Midbrain (tissue), 1 donor: Measurements from ENCODE around the gene STON2.
A peak's percentile ranks its signal among the peaks of the same experiment; 100 is the strongest.
"Not testable (repeated sequence)": the region's sequence is repeated elsewhere in the genome, so short reads cannot be mapped to it uniquely, and the experiment has no call there.

ENCODE experiments used
- DNase-seq: peaks from one replicate; lab custom pipeline; 2025; lab: John Stamatoyannopoulos, UW

The STON2 gene, protein sequence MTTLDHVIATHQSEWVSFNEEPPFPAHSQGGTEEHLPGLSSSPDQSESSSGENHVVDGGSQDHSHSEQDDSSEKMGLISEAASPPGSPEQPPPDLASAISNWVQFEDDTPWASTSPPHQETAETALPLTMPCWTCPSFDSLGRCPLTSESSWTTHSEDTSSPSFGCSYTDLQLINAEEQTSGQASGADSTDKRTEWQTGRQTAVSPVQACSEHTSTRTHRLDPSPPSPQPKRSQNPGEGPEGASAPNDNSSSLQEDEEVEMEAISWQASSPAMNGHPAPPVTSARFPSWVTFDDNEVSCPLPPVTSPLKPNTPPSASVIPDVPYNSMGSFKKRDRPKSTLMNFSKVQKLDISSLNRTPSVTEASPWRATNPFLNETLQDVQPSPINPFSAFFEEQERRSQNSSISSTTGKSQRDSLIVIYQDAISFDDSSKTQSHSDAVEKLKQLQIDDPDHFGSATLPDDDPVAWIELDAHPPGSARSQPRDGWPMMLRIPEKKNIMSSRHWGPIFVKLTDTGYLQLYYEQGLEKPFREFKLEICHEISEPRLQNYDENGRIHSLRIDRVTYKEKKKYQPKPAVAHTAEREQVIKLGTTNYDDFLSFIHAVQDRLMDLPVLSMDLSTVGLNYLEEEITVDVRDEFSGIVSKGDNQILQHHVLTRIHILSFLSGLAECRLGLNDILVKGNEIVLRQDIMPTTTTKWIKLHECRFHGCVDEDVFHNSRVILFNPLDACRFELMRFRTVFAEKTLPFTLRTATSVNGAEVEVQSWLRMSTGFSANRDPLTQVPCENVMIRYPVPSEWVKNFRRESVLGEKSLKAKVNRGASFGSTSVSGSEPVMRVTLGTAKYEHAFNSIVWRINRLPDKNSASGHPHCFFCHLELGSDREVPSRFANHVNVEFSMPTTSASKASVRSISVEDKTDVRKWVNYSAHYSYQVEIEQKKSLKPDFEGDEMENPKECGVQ

DNA sequence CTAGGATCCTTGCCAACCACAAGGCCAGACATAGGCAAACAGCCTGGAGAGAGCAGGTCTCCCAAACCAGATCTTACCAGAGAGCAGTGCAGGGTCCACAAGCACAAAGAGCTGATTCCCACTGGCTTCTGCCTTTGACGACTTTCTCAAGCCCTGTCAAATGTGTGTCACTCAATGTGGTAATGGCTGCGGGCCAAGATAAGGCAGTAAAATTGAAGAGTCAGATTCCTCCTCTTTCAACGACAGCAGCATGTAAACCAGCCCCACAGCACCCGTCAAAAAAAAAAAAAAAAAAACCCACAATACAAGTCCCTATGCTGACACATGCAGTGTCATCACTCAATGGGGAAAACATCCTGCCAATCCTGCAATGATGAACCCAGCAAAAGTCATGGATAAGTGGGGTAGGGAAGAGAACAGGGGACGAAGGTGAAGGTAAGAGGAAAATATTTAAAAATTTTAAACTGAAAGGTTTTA, at the start of gene STON2:
TSS of gene STON2 (minus strand) at position 123 of the 477 bp plus-strand sequence. CDS start 1,942 bp downstream, outside the sequence.
- peak; percentile 33 for DNase-seq

DNA sequence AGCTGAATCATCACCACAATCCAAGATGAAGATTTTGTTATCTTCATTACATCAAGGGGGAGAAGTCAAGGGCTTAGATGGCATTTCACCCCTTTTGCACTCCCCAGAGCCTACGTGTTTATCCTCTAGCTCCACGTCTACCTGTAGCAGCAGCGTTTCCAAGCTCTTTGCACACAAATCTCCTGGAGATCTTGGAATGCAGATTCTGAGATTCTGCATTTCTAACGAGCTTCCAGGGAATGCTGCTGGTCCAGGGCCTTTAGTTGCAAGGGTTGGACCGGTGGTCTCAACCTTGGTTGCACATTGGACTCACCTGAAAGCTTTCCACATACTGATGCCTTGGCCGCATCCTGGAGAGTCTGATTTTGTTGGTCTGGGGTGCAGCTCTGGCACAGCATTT, 49.5 kb upstream of the STON2 start:
- no peak for DNase-seq

DNA sequence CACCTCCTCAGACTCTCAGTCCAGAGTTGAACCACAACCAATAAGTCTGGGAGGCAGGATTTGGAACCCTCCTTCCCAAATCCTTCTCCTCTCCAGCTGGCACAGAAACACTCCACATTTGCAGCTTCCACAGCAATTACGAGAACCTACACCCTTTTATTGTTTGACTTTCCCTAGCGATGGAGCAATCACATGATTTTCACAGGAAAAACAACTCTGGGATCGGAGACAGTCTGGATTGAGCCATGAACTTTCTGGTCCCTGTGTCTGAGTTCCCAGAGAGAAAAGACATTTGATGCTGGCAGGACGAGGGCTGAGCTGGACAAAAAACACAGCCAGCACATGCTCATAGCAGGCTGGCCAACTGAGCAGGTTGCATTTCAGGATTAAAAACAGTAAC, 49.0 kb upstream of the STON2 start:
- DNase-seq, result peak; percentile 16

DNA sequence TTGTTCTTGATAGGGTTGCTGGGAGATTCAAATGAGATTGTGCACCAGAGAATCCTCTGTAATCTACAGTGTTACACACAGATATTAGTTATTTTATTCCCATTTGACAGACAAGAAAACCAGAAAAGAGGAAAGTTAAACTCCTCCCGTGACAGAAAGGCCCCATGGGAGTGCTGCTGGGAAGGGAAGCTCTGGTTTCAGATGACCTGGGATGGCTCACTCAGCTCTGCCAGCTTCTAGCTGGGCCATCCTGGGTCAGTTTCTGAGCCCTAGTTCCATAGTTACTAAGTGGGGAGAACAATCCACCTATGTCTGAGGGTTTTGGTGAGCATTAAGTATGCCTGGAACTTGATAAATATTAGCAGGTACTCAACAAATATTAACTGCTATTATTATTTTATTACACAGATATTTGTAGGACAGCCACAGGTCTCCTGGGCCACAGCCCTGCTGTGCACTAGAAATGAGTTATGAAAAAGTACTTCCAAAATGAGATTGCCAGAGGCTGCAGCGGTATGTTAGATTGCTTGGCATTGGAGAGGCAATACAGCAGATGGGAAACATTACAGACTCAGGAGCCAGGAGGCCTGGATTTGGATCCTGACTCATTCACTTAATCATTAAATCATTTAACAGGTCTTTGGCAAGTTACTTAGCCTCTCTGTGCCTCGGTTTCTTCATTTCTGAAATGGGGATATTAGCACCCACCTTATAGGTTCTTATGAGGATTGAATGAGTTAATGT, 47.1 kb upstream of the STON2 start:
- DNase-seq, result no peak

DNA sequence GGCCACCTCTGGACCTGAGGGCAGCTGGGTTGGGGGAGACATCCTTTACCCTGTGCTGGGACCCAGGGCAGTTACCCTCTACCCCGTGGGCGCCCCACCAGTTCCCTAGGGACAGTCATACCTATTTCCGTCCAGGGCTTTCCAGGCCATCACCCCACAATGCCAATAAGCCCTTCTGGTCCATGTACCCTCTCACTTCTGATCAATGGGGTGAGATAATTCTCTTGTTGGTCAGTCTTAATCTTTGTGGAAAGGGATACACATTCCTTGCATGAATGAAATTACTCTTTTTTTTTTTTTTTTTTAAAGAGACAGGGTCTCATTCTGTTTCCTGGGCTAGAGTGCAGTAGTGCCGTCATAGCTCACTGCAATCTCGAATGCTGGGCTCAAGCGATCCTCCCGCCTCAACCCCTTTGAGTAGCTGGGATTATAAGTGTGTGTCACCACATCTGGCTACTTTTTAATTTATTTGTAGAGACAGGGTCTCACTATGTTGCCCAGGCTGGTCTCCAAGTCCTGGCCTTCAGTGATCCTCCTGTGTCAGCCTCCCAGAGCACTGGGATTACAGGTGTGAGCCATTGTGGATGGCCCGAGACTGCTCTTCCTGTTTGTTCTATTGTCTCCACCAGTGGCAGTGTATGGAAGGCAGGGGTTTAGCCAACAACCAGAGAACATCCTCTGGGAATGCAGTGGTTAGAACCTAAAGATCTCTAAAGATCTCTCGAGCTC, 46.3 kb upstream of the STON2 start:
- no peak for DNase-seq

DNA sequence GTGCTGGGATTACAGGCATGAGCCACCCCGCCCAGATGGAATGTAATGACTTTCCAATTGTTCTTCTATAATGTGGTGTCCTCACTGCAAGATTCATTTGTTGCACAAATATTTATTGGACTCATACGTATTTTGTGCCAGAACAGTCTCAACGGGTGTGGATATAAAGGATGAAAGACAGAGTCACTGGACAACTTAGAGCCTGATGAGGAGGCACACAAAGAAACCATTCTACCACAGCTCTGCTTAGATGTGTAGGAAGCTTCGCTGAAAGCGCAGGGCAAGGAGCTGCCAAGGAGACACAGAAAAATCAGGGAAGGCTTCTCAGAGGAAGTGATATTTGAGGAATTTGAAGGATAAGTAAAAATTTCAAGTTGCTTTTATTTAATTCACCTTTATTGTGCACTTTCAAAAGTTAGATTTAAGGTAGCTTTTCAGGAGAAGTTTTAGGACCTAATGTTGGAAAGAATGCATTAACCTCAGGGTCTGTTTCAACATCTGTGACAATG, 41.6 kb upstream of the STON2 start:
- DNase-seq, result no peak

DNA sequence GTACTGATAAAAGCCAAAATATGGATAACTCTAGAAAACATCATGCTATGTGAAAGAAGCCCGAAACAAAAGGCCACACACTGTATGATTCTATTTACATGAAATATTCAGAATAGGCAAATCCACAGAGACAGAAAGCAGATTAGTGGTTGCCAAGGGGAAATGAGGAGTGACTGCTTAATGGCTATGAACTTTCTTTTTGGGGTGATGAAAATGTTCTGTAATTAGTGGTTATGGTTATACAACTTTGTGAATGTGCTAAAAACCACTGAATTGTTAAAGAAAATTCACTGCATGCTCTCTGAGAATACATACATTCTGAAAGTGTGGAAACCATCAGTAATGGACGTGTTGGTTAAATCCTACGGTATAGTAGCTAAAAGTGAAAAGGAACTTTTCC, 39.9 kb upstream of the STON2 start:
- no peak for DNase-seq

DNA sequence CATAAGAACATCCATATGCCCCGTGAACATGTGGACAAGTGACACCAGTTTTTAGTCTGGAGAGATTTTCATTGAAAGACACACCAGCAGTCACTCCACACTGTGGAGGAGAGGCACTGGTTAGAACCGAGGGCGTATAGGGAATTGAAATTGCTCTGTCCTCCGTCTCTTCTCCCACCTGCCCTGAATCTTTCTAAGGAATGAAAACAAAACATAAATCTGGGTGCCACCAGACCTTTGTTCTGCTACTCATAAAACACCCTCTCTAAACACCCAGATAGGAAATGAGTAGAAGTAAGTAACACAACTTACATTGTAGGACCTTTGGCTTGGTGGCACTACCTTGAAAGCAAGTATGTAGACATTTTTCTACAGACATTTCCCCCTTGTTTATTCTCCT, 37.1 kb upstream of the STON2 start:
- no peak for DNase-seq

DNA sequence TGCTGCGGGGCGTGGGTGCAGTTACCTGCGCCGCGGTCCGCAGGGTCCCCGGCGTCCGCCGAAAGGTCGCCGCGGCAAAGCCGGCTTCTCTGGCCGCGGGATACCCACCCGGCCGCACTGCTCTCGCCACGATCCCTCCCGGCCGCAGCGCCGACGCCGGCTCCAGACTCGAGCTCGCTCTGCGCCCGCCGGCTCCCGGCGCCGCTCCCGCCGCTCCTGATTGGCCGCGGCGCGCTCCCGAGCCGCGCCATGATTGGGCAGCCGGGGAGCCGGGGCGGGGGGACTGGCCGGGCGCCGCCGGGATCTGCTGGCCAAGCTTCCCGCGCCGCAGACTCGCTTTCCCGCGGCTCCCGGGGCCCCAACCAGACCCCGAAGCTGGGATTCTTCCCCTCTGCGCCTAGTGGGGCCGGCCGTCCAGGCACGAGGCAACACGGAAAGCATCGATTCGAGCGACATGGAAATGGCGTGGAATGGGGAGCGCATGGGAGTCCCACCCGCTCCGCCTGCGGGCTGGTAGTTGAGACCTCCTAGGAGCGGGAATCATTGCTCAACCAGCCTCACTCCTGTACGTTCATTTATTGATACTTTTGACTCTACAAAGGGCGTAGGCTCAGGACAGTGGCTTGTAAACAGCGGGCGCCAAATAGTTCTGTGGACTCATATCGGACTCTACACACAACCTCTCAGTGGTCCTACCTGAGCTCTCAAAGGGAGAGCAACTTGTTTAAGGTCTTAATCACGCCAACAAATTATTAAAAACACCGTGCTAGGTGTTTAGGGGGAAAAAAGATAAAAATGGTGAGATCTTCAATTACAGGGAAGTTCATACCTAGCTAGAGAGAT, 36.4 kb upstream of the STON2 start:
- DNase-seq, result peak; percentile 88

DNA sequence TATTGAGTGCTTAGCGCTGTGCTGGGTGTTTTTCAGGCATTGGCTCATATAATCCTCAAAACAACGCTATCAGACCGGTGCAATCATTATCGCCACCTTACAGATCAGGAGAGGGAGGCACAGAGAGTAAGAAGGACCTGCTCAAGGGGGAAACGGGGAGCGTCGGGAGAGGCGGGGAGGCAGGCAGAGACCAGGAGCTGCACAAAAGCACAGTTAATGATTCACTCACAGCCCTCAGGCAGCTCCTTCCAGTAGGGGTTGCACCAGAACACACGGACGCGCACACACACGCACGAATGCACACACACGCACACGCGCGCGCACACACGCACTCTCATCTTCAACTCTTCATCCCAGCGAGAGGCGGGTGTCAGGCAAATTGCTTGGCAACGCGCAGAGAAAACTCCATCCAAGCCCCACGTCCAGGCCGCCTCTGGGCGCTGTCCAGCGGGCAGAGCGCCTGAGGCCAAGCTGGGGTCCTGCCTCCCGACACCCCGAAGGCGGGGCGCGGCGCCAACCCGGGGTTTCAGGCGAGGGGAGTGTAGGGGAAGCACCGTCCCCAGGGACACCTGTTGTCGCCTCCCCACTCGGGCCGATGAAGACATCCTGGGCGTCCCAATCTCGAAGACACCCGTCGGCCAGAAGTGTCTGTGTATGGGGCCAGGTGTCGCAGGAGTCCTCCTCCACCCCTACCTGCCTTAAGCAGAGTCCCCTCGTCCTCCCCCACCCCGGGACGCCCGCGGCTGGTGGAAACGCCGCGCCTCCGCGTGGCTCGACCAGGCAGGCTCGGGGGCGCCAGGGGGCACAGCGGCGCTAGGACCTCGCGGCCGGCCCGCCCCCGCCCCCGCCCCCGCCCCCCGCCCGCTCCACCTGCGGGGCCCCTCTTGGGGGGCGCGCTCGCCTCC, 35.5 kb upstream of the STON2 start:
- DNase-seq, result peak; percentile 47

DNA sequence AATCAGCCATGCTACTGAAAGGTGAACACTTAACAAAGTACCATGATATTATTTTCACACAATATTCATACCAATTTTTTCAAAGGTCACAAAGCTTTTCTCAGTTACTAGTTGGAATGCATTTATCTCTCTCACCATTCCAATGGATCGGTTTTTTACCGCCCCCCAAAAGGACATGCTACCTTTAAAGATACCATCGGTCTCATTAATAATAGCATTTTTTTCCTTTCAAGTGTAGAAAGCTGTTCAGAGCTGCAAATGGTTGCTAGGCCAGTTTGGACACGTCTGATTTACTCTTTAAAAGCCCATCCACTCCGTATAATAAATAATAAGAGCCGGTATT, 34.9 kb upstream of the STON2 start:
- DNase-seq, result no peak

DNA sequence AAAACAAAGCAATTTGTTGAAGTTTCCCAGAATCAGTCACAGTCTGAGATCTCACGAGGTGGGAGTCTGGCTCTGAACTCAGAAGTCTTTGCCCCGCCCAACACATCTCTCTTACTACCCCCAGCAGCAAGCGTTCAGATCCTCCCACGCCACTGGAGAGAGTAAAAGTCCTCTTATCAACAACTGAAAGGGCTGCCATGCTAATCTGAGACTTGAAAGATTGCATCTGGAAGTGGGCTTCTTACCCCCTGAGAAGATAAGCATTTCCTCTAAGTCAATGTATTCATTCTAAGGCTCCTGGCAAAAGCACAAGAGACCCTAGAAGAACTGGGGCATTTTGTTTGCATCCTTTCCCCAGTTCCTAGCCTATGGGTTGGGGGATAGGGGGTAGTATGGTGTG, 34.1 kb upstream of the STON2 start:
- DNase-seq, result no peak

DNA sequence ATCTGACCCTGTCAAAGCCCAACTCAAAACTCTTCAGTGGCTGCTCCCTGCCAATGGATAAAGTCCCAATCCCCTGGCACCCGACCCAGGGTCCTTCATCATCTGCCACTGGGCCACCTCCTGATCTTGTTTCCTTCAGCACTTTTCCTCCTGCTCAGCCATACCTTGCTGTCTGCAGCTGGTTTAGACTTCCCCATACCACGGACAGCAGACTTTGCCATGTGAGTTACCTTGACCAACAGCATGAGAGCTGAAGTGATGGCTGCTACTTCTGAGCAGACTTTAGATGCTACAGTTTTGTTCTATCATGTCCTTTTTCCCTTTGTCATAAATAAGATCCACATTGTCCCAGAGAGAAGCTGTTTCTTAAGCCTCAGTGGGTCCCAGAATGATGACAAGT, 33.3 kb upstream of the STON2 start:
- no peak for DNase-seq

DNA sequence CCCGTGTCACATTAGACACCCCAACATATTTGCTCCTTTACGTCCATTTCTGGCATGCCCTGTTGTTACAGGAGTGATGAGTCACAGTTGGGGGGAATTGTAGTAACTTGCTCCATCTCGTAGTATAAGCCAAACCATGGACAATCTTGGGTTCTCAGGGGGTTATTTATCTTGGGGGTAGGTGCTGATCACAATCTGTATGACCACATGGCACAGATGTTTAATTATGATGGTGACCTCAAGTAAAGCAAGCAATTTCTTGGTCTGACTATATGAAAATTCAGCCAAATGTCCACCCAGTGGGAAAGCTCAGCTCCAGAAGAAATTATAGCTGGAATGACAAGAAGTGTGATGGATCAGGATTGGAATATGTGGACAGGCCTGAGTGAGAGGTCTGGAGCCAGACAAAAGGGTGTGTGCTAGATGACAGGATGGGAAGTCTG, 32.1 kb upstream of the STON2 start:
- DNase-seq, result no peak

DNA sequence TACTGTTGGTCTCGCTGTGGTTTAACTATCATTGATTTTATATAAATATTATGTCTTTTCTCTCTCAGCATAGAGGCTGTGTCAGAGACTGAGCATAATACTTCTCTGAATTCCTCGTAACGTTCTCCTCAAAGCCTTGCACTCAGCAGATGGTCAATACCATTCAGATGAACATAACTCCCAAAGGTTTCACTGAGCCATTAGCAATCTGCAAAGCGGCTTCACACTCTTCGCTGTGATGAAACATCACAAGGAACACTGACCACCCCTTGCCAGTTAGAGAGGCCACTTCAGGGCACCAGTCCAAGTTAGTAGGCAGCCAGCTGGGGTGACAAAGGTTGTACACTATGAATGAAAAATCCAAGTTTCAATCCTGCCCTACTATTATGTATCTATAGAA, 30.1 kb upstream of the STON2 start:
- no peak for DNase-seq

DNA sequence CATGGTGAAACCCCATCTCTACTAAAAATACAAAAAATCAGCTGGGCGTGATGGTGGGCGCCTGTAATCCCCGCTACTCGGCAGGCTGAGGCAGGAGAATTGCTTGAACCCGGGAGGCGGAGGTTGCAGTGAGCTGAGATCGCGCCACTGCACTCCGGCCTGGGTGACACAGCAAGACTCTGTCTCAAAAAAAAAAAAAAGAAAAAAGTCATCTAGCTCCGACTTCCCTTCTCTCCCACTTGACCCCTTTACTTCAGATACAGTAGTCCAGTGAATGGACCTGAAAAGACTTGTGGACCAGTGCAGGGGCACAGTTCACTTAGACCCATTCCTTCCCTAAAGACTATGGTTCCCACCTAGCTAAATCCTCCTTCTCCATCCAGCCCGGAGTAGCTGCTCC, 29.6 kb upstream of the STON2 start:
- not testable (repeated sequence) for DNase-seq

DNA sequence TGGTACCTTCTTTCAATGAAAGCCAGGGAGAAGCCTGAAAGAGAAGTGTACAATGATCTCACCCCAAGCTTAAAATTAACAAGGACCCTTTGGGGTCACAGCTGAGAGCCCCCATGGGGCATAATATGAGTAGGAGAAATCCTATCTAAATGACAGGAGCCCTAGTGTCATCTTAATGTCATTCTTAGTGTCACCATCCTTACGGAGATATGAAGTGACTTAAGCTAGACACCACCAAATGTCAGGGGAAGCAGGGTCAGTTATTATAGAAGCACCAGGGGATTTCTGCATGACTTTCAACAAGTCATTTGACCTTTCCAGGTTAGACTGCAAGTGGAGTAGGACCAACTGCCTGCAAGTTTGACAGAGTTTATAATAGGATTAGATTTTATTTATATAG, 28.9 kb upstream of the STON2 start:
- no peak for DNase-seq

DNA sequence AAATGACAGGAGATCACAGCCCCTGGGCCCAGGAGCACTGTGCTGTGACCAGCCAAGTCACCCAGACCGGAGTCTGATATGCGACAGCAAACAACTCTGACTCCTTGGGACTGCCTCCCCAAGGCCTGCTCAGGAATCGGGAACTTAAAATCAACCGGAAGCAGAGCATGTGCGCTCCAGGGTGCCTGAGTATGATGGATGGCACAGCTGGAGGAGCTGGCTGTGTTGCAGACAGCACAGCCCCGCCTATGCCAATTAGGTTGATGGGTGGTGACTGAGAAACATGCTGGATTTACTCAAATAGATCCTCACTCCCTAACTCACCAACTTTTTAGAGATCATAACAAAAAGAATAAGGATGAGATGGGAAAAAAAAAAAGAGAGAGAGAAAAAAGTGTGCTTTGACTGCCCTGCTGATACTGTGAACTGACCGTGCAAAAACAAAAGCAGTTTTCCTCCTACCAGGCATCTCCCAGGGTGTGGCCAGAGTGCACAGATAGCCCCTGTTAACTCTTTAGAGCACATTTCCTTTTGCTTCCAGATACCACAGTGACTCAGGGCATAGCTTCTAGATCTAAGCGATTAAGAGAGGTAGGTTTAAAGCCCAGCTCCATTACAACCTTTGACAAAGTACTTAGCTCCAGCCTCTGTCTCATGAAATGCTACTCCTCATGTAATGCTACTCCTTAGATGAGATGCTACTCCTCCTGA, 27.4 kb upstream of the STON2 start:
- DNase-seq, result no peak

DNA sequence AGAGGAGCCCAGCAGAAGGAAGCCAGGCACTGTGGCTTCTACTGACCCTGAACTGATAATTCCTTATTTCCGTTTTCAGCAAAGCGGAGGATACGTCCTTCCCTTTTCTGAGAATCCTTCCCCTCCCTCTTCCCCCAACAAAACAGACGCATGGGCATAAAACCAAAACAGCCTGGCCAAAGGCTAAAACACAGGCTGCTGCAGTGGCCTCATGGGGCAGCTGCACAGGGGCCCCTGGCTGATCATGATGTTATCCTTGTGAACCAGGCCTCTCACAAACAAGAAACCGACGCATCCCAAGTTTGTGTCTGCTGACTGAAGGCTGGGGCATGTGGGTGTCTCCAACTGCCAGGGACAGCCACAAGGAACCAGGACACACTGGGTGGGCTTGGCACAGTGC, 23.4 kb upstream of the STON2 start:
- DNase-seq, result peak; percentile 46
